MM.1S (cell line): ENCODE data around the gene ACAT2.

Experiments
- EZH2 ChIP-seq: fragments of 300-600 bp; sonication (generic); optimal IDR thresholded peaks from 2 replicates; pipeline ENCODE3; 2017; ENCODE audit warnings: low read depth, mild to moderate bottlenecking, antibody characterized with exemption, low read length, mixed read lengths
- EZH2phosphoT487 ChIP-seq: fragments of 300-600 bp; sonication (generic); IDR thresholded peaks from 2 replicates; pipeline ENCODE4 v1.6.1; 2018; ENCODE audit warnings: antibody characterized with exemption, low read length
- TF ChIP-seq, protein P1 (sequence below): fragments of 300-600 bp; sonication (generic); IDR thresholded peaks from 2 replicates; pipeline ENCODE4 v1.5.1; 2016; ENCODE audit warnings: antibody characterized with exemption, low read length, mixed read lengths

DNA sequence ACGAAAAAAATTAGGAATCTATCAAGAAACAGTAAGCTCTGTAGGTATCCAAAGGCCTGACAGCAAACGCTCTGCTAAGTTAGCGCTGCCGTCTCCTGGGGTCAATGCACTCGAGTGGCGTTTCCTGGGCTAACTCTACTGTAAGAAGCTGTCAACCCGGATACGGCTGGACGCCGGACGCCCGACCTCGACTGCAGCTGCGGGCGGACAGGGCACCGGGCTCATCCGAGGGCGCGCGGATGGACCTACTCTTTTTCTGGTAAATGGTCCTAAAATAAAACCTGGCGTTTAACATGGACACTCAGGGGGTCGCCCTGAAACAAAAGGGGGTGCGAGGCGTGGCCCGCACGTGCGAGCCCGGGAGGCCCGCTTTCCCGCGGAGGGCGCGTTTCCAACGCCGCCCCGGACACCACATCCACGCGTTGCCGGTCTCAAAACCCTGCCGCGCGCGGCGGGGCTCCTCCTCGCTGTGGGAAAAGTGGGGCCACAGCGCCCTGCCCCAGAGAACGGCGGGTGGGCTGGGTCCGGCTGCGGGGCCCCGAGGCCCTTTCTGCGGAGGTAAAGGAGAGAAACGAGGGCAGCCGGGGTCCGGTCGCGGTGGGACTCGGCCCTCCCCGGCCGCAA, 27.0 kb downstream of the ACAT2 start:
- TF ChIP-seq, protein P1, sequence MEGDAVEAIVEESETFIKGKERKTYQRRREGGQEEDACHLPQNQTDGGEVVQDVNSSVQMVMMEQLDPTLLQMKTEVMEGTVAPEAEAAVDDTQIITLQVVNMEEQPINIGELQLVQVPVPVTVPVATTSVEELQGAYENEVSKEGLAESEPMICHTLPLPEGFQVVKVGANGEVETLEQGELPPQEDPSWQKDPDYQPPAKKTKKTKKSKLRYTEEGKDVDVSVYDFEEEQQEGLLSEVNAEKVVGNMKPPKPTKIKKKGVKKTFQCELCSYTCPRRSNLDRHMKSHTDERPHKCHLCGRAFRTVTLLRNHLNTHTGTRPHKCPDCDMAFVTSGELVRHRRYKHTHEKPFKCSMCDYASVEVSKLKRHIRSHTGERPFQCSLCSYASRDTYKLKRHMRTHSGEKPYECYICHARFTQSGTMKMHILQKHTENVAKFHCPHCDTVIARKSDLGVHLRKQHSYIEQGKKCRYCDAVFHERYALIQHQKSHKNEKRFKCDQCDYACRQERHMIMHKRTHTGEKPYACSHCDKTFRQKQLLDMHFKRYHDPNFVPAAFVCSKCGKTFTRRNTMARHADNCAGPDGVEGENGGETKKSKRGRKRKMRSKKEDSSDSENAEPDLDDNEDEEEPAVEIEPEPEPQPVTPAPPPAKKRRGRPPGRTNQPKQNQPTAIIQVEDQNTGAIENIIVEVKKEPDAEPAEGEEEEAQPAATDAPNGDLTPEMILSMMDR, result no peak
- TF ChIP-seq EZH2 (no peak), EZH2phosphoT487 (no peak)
